NOMO-1 treated with dmso at 0.1 percent for 144 hours (cell line): ENCODE data around the gene CEACAM5.
A peak's percentile ranks its signal among the peaks of the same experiment; 100 is the strongest.
"Not testable (repeated sequence)": the region's sequence is repeated elsewhere in the genome, so short reads cannot be mapped to it uniquely, and the experiment has no call there.

Source experiments
- DNase-seq: peaks from one replicate; lab custom pipeline; 2025; ENCODE audit not compliant: unreplicated experiment; lab: John Stamatoyannopoulos, UW

The CEACAM5 gene

DNA sequence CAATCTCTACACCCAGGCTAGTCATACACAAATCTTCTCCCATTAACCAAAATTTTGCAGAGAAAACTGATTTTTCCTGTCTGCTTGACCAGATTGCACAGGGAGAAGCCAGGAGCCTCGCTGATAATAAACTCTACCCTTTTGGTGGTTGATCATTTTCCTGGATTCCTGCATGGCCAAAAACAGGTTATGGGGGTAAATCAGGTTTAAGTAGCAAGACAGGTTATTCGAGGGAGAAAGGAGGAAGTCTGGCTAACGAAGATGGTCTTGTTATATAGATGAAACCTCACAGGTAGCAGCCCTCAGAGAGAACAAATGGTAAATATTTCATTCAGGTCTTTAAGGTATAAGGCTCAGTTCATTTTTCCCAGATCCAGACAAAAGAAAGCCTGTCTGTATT lies 30.9 kb downstream of the CEACAM5 start:
- no peak for DNase-seq

GRCh38 chr19:41740415-41741243 lies 32.2 kb downstream of the CEACAM5 start:
- DNase-seq, result no peak

DNA sequence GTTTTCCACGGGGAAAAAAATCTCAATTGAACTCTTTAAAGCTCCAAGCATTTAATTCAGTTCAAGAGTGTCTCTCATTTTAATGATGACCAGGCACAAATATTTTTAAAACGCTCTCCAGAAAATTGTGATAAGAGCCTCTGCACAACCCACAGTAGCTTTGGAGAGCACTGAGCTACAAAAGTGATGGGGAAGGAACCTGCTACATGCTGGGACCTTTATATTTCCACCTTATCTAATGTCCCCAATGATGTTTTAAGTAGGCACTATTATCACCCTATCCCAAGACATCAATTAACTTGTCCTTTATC lies 32.8 kb downstream of the CEACAM5 start:
- no peak for DNase-seq

GRCh38 chr19:41744850-41745249 lies 36.4 kb downstream of the CEACAM5 start:
- DNase-seq, result peak; percentile 44

DNA sequence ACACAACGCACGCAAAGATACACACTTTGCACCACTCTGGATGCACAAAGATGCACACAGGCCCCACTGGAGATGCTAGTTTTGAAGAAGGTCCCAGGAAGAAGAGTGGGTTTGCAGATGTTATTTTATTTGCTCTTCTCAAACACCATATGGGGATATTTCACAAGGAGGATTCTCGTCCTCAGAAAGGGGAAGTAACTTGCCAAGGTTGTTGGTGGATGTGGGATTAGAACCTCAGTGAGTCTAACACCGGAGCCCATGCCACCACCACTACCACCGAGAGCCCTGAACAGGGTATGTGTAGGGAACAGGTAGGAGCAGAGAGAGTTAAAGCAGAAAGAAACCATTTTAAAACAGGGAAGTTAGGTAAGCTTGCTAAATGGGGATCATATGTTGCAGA lies 37.3 kb downstream of the CEACAM5 start:
- no peak for DNase-seq

DNA sequence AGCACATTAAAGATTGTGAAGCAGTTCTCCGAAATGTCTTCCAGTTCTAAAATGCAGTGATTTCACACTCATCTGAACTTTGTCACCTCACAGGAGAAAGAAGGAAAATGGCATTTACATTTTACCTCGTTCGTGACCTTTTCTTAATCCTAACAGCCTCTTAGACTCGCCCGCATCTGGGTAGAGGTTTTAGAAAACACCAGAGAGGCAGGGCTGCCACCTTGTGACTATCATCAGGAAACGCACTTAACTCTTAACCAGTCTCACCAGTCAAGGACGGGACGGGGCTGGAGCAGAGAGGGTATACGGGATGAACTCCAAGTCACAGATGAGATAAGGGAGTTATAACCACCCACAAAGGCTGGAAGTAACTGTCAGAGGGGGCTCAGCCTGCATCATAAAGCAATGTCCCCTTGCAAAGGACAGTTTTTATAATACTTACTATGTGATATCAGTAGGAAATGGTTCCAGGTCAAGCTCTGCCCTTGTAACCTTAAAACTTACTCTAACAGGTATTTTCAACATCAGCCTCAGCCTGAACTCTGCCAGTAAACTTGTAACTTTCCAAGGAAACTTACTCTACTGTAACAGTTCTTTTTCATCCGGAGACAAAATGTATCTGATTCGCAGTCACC lies 38.3 kb downstream of the CEACAM5 start:
- DNase-seq, result no peak

GRCh38 chr19:41748012-41748411 lies 39.6 kb downstream of the CEACAM5 start:
- no peak for DNase-seq

DNA sequence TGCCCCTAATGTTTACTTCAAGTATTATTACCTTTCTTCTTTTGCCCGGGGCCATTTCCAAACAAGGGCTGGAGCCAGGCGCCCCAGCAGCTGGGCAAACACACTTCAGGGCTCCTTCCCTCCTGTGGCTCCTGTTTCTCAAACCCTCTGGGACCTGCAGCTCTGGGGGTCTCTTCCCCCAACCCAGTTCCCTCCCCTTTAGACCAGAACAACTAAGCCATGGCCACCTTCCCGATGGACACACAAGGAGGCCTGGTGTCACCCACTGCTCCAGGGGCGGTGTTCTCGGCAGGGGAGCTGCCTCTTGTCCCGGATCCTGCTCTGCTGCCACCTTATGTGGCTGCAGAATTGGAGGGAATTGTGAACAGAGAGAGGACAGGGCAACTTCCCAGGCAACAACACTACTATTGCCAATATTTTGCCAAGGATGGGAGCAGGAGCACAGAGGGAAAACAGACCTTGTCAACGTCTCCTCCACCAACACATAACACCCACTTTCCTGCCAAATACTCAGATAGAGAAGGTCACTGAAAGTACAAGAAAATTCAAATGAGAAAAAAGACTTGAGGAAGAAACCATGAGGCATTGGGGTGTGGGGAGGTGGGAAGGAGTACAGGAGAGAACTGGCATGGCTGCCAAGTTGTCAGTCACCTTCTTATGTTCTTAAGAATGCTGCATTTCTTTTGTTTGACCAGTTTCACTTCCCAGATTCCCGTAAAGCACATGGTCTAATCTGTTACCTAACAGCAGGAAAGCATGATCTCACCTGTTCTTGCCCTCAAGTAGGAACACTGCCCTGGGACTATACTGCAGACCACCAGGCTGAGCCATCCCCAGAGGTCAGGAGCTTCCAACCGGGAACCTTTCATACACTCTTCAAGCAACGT lies 42.1 kb downstream of the CEACAM5 start:
- DNase-seq, result peak; percentile 18

GRCh38 chr19:41753159-41753558 lies 44.7 kb downstream of the CEACAM5 start:
- DNase-seq, result no peak

DNA sequence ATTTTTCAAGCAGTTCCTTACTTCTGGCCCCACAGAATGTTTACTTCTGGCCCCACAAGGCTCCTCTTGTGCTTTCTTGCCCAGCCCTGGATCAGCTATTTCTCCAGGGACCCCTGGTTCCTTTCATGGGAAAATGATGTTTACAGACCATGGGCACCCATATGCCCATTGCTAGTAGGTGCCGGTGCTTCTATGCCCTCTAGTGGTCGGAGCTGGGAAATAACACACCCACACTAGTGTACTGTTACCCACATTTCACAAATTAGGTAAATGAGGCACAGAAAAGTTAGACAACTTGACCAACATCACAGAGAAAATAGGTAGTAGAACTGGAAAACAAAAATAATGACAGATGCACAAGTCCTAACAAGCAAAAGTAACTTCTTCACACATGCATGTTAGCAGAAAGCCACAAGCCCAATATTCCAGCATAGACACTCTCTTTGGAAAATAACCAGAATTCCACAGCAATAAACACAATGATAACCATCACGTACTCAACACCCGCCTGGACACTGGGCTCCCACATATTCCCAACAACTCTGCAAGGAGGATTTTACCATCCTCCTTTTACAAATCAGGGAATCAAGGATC lies 45.6 kb downstream of the CEACAM5 start:
- no peak for DNase-seq

GRCh38 chr19:41755328-41755913 lies 47.0 kb downstream of the CEACAM5 start, which contains the start of gene CEACAM6:
TSS of gene CEACAM6 (plus strand) at chr19:41755530. CDS start at chr19:41755639, 109 bp downstream.
- no peak for DNase-seq

DNA sequence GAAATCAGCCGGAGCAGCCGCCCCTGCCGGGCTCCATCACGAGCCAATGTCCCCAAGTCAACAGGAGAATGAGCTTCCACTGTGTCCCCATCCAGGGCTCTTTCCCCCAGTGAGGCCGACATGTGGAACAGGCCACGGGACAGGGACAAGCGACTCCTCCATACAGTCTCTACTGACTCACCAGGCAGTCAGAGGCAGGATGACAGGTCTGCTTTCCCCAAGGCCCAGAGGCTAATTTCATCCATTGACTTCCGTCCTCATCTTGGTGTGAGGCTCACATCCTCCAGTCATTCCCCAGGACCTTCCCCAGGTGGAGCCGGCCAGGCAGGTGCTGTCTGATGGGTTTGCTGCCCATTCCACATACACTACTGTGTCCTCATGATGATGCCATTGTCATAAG lies 50.4 kb downstream of the CEACAM5 start:
- no peak for DNase-seq

- DNase-seq, result no peak
Measured at GRCh38 chr19:41767115-41767514, 58.7 kb downstream of the CEACAM5 start.

DNA sequence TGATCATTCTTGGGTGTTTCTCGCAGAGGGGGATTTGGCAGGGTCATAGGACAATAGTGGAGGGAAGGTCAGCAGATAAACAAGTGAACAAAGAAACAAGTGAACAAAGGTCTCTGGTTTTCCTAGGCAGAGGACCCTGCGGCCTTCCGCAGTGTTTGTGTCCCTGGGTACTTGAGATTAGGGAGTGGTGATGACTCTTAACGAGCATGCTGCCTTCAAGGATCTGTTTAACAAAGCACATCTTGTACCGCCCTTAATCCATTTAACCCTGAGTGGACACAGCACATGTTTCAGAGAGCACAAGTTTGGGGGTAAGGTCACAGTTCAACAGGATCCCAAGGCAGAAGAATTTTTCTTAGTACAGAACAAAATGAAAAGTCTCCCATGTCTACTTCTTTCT lies 59.7 kb downstream of the CEACAM5 start:
- not testable (repeated sequence) for DNase-seq

DNA sequence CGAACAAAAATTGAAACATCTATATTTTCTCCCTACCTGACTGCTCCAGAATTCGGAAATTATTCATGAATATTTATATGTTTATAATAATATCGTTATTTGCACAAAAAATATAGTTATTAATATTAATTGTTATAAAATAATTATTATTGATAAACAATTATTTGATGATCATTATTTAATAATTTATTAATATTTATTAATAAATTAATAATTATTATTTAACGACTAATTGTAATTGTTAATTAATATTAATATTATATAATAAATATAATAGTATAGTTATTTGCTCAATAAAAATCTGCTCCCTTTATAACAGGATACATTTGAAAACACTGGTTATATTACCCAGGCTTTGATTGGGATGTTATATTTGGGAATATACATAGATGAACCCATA lies 61.2 kb downstream of the CEACAM5 start:
- no peak for DNase-seq

GRCh38 chr19:41771410-41771809 lies 63.0 kb downstream of the CEACAM5 start:
- no peak for DNase-seq

GRCh38 chr19:41774515-41774980 lies 66.1 kb downstream of the CEACAM5 start:
- DNase-seq, result no peak

DNA sequence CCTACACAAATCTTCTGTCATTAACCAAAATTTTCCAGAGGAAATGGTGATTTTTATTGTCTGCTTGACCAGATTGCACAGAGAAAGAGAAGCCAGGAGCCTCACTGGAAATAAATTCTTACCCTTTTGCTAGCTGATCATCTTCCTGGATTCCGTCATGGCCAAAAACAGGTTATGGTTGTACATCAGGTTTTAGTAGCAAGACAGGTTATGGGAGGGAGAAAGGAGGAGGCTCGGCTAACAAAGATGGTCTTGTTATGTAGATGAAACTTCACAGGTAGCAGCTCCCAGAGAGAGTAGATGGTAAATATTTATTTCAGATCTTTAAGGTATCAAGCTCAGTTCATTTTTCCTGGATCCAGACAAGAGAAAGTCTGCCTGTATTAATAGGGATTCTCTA lies 68.3 kb downstream of the CEACAM5 start:
- DNase-seq, result no peak
